ENCODE results near the gene N4BP2L2. TPM values are rescaled to one million over a fixed set of nuclear protein-coding genes. Genes with fewer than 3 reads are reported as not detected.

Gene N4BP2L2
- total and polyA plus RNA-seq, 9 of the 15 experiments (the other 6 are each of a cell fraction or from before 2014, with no cell fraction given) = 33.9 to 76.4 (median 48.7) TPM

DNA sequence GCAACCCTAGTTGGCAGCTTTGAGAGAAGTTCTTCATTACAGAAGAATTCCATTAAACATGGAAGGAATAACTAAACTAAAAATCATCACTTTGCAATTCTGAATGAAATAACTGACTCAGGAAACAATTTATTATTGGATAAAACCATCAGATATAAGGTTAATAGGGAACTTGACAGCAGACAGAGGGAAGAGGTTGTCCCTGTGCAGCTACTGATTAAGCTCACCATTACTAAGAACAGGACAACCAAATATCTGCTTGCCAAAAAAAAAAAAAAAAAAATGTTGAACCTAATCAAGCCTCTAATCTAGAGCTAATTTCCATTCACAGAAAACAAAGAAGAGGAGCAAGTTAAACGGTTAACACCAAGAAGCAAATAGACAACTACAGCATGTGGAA lies 12.8 kb downstream of the N4BP2L2 start (continued):
- TF ChIP-seq GTF2E2 (tag; IDR thresholded peaks at IDR 0.05) (no peak), ZNF507 (tag; conservative IDR thresholded peaks at IDR 0.05) (no peak), SMARCA5 (IDR thresholded peaks at IDR 0.05) (no peak), SNIP1 (IDR thresholded peaks at IDR 0.05; ENCODE audit: low read depth) (no peak)

DNA sequence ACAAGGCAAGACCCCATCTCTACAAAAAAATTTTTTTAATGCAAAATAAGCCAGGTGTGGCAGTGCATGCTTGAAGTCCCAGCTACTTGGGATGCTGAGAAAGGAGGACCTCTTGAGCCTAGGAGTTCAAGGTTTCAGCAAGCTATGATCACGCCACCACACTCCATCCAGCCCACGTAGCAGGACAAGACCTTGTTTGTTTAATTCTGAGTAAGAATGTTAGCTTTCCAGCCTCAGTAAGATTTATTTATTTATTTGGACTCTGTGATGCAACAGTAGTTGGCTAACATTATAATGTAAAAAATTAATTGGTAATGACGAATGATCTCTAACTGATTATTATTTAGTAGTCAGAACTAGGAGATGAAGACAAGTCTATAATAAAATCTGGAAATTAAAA lies 23.3 kb downstream of the N4BP2L2 start:
- in situ Hi-C loops (cut with MboI) (no loop called here), intact Hi-C loops (cut with micrococcal nuclease) (no loop called here)
- Histone ChIP-seq H3K27ac (ENCODE audit: extremely low read depth, low read depth, low read length) (no peak overlapping the region), H3K9me1 (ENCODE audit: control insufficient read depth, insufficient read depth, low read length) (no peaks in the 10 kb centered on the region), H3K27me3 (ENCODE audit: control insufficient read depth in 2 of 2, insufficient read depth in 2 of 2, low read length in 2 of 2) (no peaks in the 10 kb centered on the region), H3K36me3 (ENCODE audit: control insufficient read depth, insufficient read depth, low read length) (peaks cover 44% of the 10 kb centered on the region; the same call in 1 of the 3 replicates), H3K9ac (ENCODE audit: insufficient read depth in 1 of 2, low read depth in 2 of 2, low read length in 2 of 2) (no peak overlapping the region), H2AFZ (ENCODE audit: low read depth, low read length) (no peak overlapping the region), H3K9me3 (replicated peaks; ENCODE audit: control insufficient read depth, insufficient read depth, low read depth, low read length) (no peaks in the 10 kb centered on the region), H3K79me2 (ENCODE audit: control insufficient read depth, insufficient read depth, low read length) (no peaks in the 10 kb centered on the region; the same call in 2 of the 3 replicates), H3K4me2 (ENCODE audit: insufficient read depth, low read length) (no peak overlapping the region), H3K4me1 (replicated peaks in 1 of 2; ENCODE audit: control insufficient read depth in 2 of 2, insufficient read depth in 2 of 2, low read length in 2 of 2) (no peaks in the 10 kb centered on the region), H4K20me1 (replicated peaks; ENCODE audit: control insufficient read depth, insufficient read depth, low read length) (no peaks in the 10 kb centered on the region), H3K4me3 (no peak overlapping the region)
- POLR2A ChIA-PET = interaction anchor here (1.2 kb wide), 1 partner anchor 67 kb away, joined by 3 read pairs; no protein-coding TSS in a partner anchor
- no peak for FAIRE-seq
- no peak; the same call in 2 of the 3 replicates for ATAC-seq
- DNase-seq (ENCODE audit: extremely low read depth in 1 of 4, low spot score in 3 of 4) = no peak
- BruUV-seq (replicated peaks) = no TSS peak
- WGBS (ENCODE audit: insufficient coverage, low coverage, missing lambda C conversion rate) = 100% methylated on average over 3 of the region's 3 CpGs
- TF ChIP-seq PURB (CRISPR knock-in tag; IDR thresholded peaks at IDR 0.05; ENCODE audit: low read depth) (no peak), HNRNPLL (IDR thresholded peaks at IDR 0.05; ENCODE audit: low read depth, low read length, poor library complexity, severe bottlenecking) (no peak), FOXK2 (conservative IDR thresholded peaks at IDR 0.05 in 1 of 2, IDR thresholded peaks at IDR 0.05 in 1 of 2; ENCODE audit: low read depth in 2 of 2) (no peak), ZFP1 (CRISPR knock-in tag; IDR thresholded peaks at IDR 0.05) (no peak), ZNF12 (CRISPR knock-in tag; IDR thresholded peaks at IDR 0.05) (no peak), BMI1 (IDR thresholded peaks at IDR 0.05; ENCODE audit: low read length) (no peak), TAF7 (tag; IDR thresholded peaks at IDR 0.05) (no peak), CBX1 (IDR thresholded peaks at IDR 0.05; ENCODE audit: low read depth) (no peak)
- TF ChIP-seq, protein P1, sequence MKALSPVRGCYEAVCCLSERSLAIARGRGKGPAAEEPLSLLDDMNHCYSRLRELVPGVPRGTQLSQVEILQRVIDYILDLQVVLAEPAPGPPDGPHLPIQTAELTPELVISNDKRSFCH (CRISPR knock-in tag; IDR thresholded peaks at IDR 0.05) = no peak
- TF ChIP-seq, protein P1 (tag; IDR thresholded peaks at IDR 0.05) = no peak
- TF ChIP-seq, protein P2, sequence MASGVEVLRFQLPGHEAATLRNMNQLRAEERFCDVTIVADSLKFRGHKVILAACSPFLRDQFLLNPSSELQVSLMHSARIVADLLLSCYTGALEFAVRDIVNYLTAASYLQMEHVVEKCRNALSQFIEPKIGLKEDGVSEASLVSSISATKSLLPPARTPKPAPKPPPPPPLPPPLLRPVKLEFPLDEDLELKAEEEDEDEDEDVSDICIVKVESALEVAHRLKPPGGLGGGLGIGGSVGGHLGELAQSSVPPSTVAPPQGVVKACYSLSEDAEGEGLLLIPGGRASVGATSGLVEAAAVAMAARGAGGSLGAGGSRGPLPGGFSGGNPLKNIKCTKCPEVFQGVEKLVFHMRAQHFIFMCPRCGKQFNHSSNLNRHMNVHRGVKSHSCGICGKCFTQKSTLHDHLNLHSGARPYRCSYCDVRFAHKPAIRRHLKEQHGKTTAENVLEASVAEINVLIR (CRISPR knock-in tag; IDR thresholded peaks at IDR 0.05) = no peak
- CTCF ChIA-PET (ENCODE audit: low intra/inter-chr PET ratio) = no interaction called here
